Endodermal cell (in vitro differentiated cells): ENCODE measurements around the gene RRP36. TPM values are rescaled to one million over a fixed set of nuclear protein-coding genes. Genes with fewer than 3 reads are reported as not detected.

Source experiments
- DNase-seq: peaks from one replicate; pipeline ENCODE4 v3.0.0-alpha.2; 2017
- H3K27ac ChIP-seq: 2 replicates; pipeline ENCODE4 v1.5.1; 2013; ENCODE audit warnings: mild to moderate bottlenecking, low read depth, low read length, moderate library complexity
- H3K27me3 ChIP-seq: 2 replicates; pipeline ENCODE4 v1.6.1; 2013; ENCODE audit warnings: mild to moderate bottlenecking, low read length, moderate library complexity; ENCODE audit not compliant: insufficient read depth, control insufficient read depth, poor library complexity, severe bottlenecking
- H3K36me3 ChIP-seq: 2 replicates; pipeline ENCODE4 v1.7.0; 2013; ENCODE audit warnings: mild to moderate bottlenecking, low read length, moderate library complexity; ENCODE audit not compliant: control insufficient read depth, insufficient read depth
- H3K4me1 ChIP-seq: one replicate; pipeline ENCODE4 v1.7.0; 2013; ENCODE audit warnings: low read length; ENCODE audit not compliant: control insufficient read depth, insufficient read depth
- H3K4me3 ChIP-seq: 2 replicates; pipeline ENCODE4 v1.5.1; 2013; ENCODE audit warnings: mild to moderate bottlenecking, low read length, moderate library complexity
- H3K9ac ChIP-seq: 2 replicates; pipeline ENCODE4 v1.6.1; 2013; ENCODE audit warnings: mild to moderate bottlenecking, low read length, moderate library complexity; ENCODE audit not compliant: poor library complexity, severe bottlenecking; ENCODE audit errors: extremely low read depth
- H3K9me3 ChIP-seq: 2 replicates; pipeline ENCODE4 v1.6.1; 2013; ENCODE audit warnings: mild to moderate bottlenecking, low read length, moderate library complexity; ENCODE audit not compliant: control insufficient read depth
- H3K27ac Mint-ChIP-seq: 2 replicates; pipeline ENCODE4 v1.8.0; 2020; ENCODE audit warnings: mixed read lengths
- H3K27me3 Mint-ChIP-seq: 2 replicates; pipeline ENCODE4 v1.8.0; 2021; ENCODE audit warnings: mild to moderate bottlenecking, mixed read lengths; ENCODE audit not compliant: insufficient read depth
- H3K36me3 Mint-ChIP-seq: 2 replicates; pipeline ENCODE4 v1.8.0; 2020; ENCODE audit warnings: low read depth, mixed read lengths
- H3K4me1 Mint-ChIP-seq: 2 replicates; pipeline ENCODE4 v1.8.0; 2020; ENCODE audit warnings: mixed read lengths
- H3K4me3 Mint-ChIP-seq: 2 replicates; pipeline ENCODE4 v1.8.0; 2020; ENCODE audit warnings: mild to moderate bottlenecking, moderate library complexity, mixed read lengths
- H3K9me3 Mint-ChIP-seq: 2 replicates; pipeline ENCODE4 v1.8.0; 2020; ENCODE audit warnings: mild to moderate bottlenecking, mixed read lengths
- WGBS, 2 experiments: methylation state at CpG; one replicate each; pipeline versions ENCODE4 v1.1.5 to v1.1.7; 2013; ENCODE audit warnings: missing lambda C conversion rate in 2 of 2, mixed read lengths in 1 of 2; ENCODE audit not compliant: insufficient coverage in 1 of 2, insufficient read length in 1 of 2; 5-methylcytosine and 5-hydroxymethylcytosine counted together
- total RNA-seq, 2 donors: library from RNA; stranded (reverse); fragmentation: NEBNext Ultra II Directional in 1 of 2; extraction: Animal tissue kit (Norgen Biotek cat#: 25700) in 1 of 2; gene quantifications; 2 replicates in 1 of 2; 3 replicates in 1 of 2; pipeline ENCODE4 v1.2.1, GENCODE V29; 2021
- TF ChIP-seq, protein P1 (sequence below): fragments of 200-600 bp; sonication (generic); conservative IDR thresholded peaks from 2 replicates; pipeline ENCODE4 v1.5.0; 2021; ENCODE audit warnings: antibody characterized with exemption, mild to moderate bottlenecking

RRP36 gene
- total RNA-seq, 2 donors from 2014 or later = 76.9 to 80.6 TPM

DNA sequence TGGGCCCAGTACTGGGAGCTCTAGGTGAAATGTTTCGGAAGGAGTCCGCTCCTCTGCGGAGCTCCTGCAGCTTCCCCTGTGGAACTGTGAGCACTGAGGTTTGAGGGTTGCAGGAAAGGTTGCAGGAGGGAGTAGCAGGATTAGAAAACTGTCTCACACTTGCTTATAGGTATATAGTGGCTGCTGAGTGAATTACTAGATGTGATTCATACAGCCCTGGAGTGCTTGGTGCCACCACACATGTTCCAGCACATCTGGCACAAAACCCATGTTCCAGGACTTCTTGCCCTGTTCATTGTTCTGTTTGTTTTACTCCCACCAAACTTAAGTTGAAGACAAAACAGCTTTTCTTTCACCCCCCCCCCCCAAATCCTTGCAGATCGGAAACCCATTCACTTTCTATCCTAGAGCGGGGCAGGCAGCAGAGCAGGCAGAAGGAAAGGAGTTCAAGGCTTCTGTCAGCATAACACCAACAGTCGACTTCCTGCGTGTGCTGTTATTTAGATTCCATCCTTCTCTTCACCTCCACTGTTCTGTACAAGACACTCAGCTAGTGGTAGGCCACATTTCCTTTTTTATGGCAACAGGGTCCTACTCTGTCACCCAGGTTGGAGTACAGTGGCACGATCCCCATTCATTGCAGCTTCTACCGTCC is 41.8 kb upstream of the RRP36 start:
- DNase-seq = no peak
- H3K27ac Mint-ChIP-seq = peak overlapping the region; percentile 91
- no peaks in the 10 kb centered on the region for H3K9me3 Mint-ChIP-seq
- 63 to 68% methylated on average over 7 to 9 of the region's 9 CpGs for WGBS, 2 experiments
- no peaks in the 10 kb centered on the region for H3K4me1 ChIP-seq
- H3K4me3 Mint-ChIP-seq = peak overlapping the region; percentile 76
- H3K4me1 Mint-ChIP-seq = peaks cover 19% of the 10 kb centered on the region
- peak overlapping the region; percentile 23 for H3K9ac ChIP-seq
- no peaks in the 10 kb centered on the region for H3K9me3 ChIP-seq
- no peak overlapping the region for H3K27ac ChIP-seq
- TF ChIP-seq, protein P1, sequence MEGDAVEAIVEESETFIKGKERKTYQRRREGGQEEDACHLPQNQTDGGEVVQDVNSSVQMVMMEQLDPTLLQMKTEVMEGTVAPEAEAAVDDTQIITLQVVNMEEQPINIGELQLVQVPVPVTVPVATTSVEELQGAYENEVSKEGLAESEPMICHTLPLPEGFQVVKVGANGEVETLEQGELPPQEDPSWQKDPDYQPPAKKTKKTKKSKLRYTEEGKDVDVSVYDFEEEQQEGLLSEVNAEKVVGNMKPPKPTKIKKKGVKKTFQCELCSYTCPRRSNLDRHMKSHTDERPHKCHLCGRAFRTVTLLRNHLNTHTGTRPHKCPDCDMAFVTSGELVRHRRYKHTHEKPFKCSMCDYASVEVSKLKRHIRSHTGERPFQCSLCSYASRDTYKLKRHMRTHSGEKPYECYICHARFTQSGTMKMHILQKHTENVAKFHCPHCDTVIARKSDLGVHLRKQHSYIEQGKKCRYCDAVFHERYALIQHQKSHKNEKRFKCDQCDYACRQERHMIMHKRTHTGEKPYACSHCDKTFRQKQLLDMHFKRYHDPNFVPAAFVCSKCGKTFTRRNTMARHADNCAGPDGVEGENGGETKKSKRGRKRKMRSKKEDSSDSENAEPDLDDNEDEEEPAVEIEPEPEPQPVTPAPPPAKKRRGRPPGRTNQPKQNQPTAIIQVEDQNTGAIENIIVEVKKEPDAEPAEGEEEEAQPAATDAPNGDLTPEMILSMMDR = no peak
- H3K27me3 ChIP-seq = no peaks in the 10 kb centered on the region
- peaks cover 4% of the 10 kb centered on the region for H3K36me3 ChIP-seq
- peaks cover 6% of the 10 kb centered on the region for H3K36me3 Mint-ChIP-seq
- H3K27me3 Mint-ChIP-seq = no peaks in the 10 kb centered on the region
- peak overlapping the region; percentile 83 for H3K4me3 ChIP-seq

DNA sequence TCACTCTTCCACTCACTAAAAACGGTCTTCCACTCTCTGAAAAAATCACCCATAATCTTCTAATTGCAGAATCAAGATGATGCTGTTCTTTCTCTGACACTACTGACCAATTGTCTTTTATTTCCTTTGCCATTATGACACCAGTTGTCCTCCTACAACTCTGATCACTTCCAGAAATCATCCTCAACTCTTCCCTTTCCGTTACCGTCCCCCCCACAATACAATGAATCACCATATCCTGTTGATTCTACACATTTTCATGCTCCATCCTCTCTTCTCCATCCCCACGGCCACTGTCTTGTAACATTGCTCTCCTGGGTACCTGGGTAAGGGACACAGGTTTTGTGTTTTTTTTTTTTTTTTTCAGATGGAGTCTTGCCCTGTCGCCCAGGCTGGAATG is 39.6 kb upstream of the RRP36 start:
- Mint-ChIP-seq H3K27me3 (no peaks in the 10 kb centered on the region), H3K9me3 (no peaks in the 10 kb centered on the region), H3K4me3 (no peak overlapping the region), H3K4me1 (peaks cover 32% of the 10 kb centered on the region), H3K36me3 (peaks cover 2% of the 10 kb centered on the region), H3K27ac (no peak overlapping the region)
- no peak overlapping the region for H3K27ac ChIP-seq
- DNase-seq = no peak
- TF ChIP-seq, protein P1 = no peak
- no peak overlapping the region for H3K9ac ChIP-seq
- peaks cover 4% of the 10 kb centered on the region for H3K4me1 ChIP-seq
- H3K27me3 ChIP-seq = no peaks in the 10 kb centered on the region
- no peaks in the 10 kb centered on the region for H3K36me3 ChIP-seq
- 87 to 92% methylated on average over 4 to 5 of the region's 5 CpGs for WGBS, 2 experiments
- H3K9me3 ChIP-seq = no peaks in the 10 kb centered on the region
- H3K4me3 ChIP-seq = no peak overlapping the region

DNA sequence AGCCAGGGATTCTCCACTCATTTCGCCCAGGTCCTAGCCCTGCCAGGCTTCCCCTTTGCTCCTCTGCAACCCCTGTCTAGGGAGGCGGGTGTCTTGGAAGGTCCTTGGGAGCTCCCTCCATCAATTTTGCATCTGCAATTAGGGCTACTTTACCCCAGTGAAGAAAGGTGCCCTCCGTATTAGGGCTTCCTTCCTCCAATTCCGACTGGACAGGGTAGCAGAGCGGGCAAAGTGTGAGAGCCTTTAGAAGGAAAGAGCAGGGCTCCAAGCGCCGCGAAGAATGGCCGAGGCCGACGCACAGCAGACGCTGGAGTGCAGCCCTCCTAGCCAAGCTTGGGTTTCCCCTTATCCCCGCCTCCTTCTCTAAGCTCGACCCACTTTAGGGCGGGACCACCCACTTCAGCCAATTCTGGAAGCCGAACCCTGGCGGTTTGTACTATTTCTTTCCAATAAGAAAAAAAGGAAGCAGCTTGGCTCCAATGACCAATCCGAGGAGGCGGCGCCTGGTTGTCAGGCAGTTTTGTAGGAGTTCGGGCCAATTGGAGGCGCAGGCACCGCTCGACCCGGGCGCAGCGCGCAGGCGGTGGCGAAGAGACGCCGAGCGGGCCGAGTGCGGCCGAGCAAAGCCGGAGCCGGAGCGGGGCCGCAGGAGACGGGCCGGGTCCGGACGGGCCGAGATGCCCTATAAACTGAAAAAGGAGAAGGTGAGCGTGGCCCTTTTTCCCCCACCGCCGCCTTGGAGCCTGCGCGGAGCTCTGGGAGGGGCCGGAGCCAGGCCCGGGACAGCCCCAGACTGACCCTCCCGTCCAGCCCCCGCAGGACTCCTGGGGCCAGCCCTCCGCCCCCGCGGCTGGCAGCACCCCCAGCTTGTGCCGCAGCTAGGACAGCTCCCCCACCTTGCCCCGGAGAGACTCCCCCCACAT is 37.2 kb upstream of the RRP36 start, which contains the start of gene PPP2R5D:
TSS of gene PPP2R5D (plus strand) at position 570 of the 923 bp plus-strand sequence. CDS start at position 678, 108 bp downstream.
- H3K27ac Mint-ChIP-seq = peak within 1 kb of the TSS; percentile 96
- Histone ChIP-seq H3K27me3 (no peaks in the 10 kb centered on the region), H3K9me3 (no peaks in the 10 kb centered on the region), H3K4me1 (peaks cover 9% of the 10 kb centered on the region), H3K4me3 (peak within 1 kb of the TSS; percentile 88), H3K36me3 (peaks cover 9% of the 10 kb centered on the region), H3K9ac (peak within 1 kb of the TSS; percentile 66), H3K27ac (peak within 1 kb of the TSS; percentile 75)
- H3K27me3 Mint-ChIP-seq = no peaks in the 10 kb centered on the region
- WGBS, 2 experiments = 1 to 2% methylated on average over 23 to 57 of the region's 59 CpGs
- H3K4me1 Mint-ChIP-seq = peaks cover 40% of the 10 kb centered on the region
- peaks cover 8% of the 10 kb centered on the region for H3K36me3 Mint-ChIP-seq
- peak within 1 kb of the TSS; percentile 75 for H3K4me3 Mint-ChIP-seq
- DNase-seq = peak; percentile 99
- TF ChIP-seq, protein P1 = no peak
- no peaks in the 10 kb centered on the region for H3K9me3 Mint-ChIP-seq
